IMR-90 (cell line): Measurements from ENCODE around the gene YBX1. TPM values are rescaled to one million over a fixed set of nuclear protein-coding genes. Genes with fewer than 3 reads are reported as not detected.

Source experiments
- ATAC-seq: fragments of 200-7000 bp; cut with Tn5 transposase; 2 replicates; pipeline ENCODE4 v1.9.1; 2020; ENCODE audit warnings: low read depth, mild to moderate bottlenecking, moderate library complexity
- BruUV-seq: library from RNA; stranded (reverse); fragments of 400-500 nt; replicated peaks from 2 replicates; lab custom pipeline; 2021; lab: Mats Ljungman, UMichigan
- CTCF ChIA-PET: fragments of 300-600 bp; formaldehyde crosslinking; extraction: SDS; loops from one replicate; lab custom pipeline; 2021; ENCODE audit warnings: antibody characterized with exemption; lab: Yijun Ruan, JAX
- POLR2A ChIA-PET: fragments of 300-600 bp; sonication (Branson Sonifier 250); formaldehyde crosslinking; loops from one replicate; lab custom pipeline; 2022; ENCODE audit warnings: antibody characterized with exemption; ENCODE audit not compliant: unreplicated experiment; lab: Charles Lee
- DNase-seq: peaks from one replicate; pipeline ENCODE4 v3.0.0; 2013
- H2AFZ ChIP-seq: replicated peaks from 2 replicates; pipeline ENCODE3; 2013; ENCODE audit warnings: low read length, mild to moderate bottlenecking; ENCODE audit not compliant: poor library complexity
- H2AK5ac ChIP-seq: 2 replicates; pipeline ENCODE4 v1.6.1; 2013; ENCODE audit warnings: low read depth, low read length, inconsistent platforms
- H2AK9ac ChIP-seq: replicated peaks from 2 replicates; pipeline ENCODE3; 2013; ENCODE audit warnings: mild to moderate bottlenecking, low read depth, low read length, moderate library complexity; ENCODE audit not compliant: poor library complexity
- H2BK120ac ChIP-seq: 2 replicates; pipeline ENCODE4 v1.6.1; 2013; ENCODE audit warnings: low read depth, low read length, inconsistent platforms
- H2BK15ac ChIP-seq: 3 replicates; pipeline ENCODE4 v1.6.1; 2013; ENCODE audit warnings: low read depth, low read length, inconsistent platforms
- H2BK20ac ChIP-seq: 2 replicates; pipeline ENCODE4 v1.6.1; 2013; ENCODE audit warnings: low read depth, mild to moderate bottlenecking, inconsistent platforms, low read length, moderate library complexity
- H2BK5ac ChIP-seq: 2 replicates; pipeline ENCODE4 v1.6.1; 2013; ENCODE audit warnings: mild to moderate bottlenecking, low read depth, low read length, inconsistent platforms; ENCODE audit not compliant: poor library complexity, severe bottlenecking
- H3K14ac ChIP-seq: replicated peaks from 2 replicates; pipeline ENCODE4 v1.6.1; 2013; ENCODE audit warnings: low read depth, low read length, inconsistent platforms
- H3K18ac ChIP-seq: 2 replicates; pipeline ENCODE4 v1.6.1; 2013; ENCODE audit warnings: low read depth, low read length, control low read depth
- H3K23ac ChIP-seq: 2 replicates; pipeline ENCODE4 v1.6.1; 2013; ENCODE audit warnings: low read depth, low read length, inconsistent platforms
- H3K27ac ChIP-seq: 2 replicates; pipeline ENCODE4 v1.5.1; 2013; ENCODE audit warnings: mild to moderate bottlenecking, control low read depth, low read length; ENCODE audit not compliant: insufficient read depth
- H3K27me3 ChIP-seq: 2 replicates; pipeline ENCODE4 v1.6.1; 2013; ENCODE audit warnings: low read length; ENCODE audit not compliant: control insufficient read depth, insufficient read depth
- H3K36me3 ChIP-seq: 2 replicates; pipeline ENCODE4 v1.6.1; 2013; ENCODE audit warnings: low read length, mixed read lengths; ENCODE audit not compliant: control insufficient read depth, insufficient read depth
- H3K4ac ChIP-seq: 2 replicates; pipeline ENCODE4 v1.6.1; 2013; ENCODE audit warnings: low read depth, low read length, inconsistent platforms
- H3K4me1 ChIP-seq: 2 replicates; pipeline ENCODE4 v1.6.1; 2013; ENCODE audit warnings: low read length, mixed read lengths; ENCODE audit not compliant: control insufficient read depth, insufficient read depth
- H3K4me2 ChIP-seq: 2 replicates; pipeline ENCODE4 v1.6.1; 2013; ENCODE audit warnings: low read depth, mild to moderate bottlenecking, control low read depth, low read length, moderate library complexity
- H3K4me3 ChIP-seq: 2 replicates; pipeline ENCODE4 v1.5.1; 2013; ENCODE audit warnings: low read depth, mild to moderate bottlenecking, control low read depth, low read length, moderate library complexity; ENCODE audit not compliant: insufficient read depth
- H3K56ac ChIP-seq: 2 replicates; pipeline ENCODE4 v1.6.1; 2013; ENCODE audit warnings: low read length, inconsistent platforms; ENCODE audit not compliant: insufficient read depth; ENCODE audit errors: extremely low read depth
- H3K79me1 ChIP-seq, 2 experiments: 2 replicates each; pipeline ENCODE4 v1.6.1; 2013; ENCODE audit warnings: low read length in 2 of 2, inconsistent platforms in 1 of 2, low read depth in 1 of 2
- H3K9ac ChIP-seq: 2 replicates; pipeline ENCODE4 v1.6.1; 2013; ENCODE audit warnings: low read depth, low read length, control low read depth
- H3K9me1 ChIP-seq: 2 replicates; pipeline ENCODE4 v1.6.1; 2013; ENCODE audit warnings: low read length, inconsistent platforms; ENCODE audit not compliant: insufficient read depth
- H3K9me3 ChIP-seq: 2 replicates; pipeline ENCODE4 v1.6.1; 2013; ENCODE audit warnings: low read length; ENCODE audit not compliant: control insufficient read depth, insufficient read depth
- H4K20me1 ChIP-seq: 2 replicates; pipeline ENCODE4 v1.6.1; 2013; ENCODE audit warnings: low read length, inconsistent platforms; ENCODE audit not compliant: insufficient read depth
- H4K5ac ChIP-seq: 2 replicates; pipeline ENCODE4 v1.6.1; 2013; ENCODE audit warnings: mild to moderate bottlenecking, low read depth, low read length, control low read depth
- H4K8ac ChIP-seq, 2 experiments: 2 replicates each; pipeline ENCODE4 v1.6.1; 2013; ENCODE audit warnings: low read depth in 2 of 2, low read length in 2 of 2, control low read depth in 1 of 2, inconsistent platforms in 1 of 2
- H4K91ac ChIP-seq: 2 replicates; pipeline ENCODE4 v1.6.1; 2013; ENCODE audit warnings: low read depth, low read length, inconsistent platforms; ENCODE audit not compliant: insufficient read depth
- BHLHE40 ChIP-seq: fragments of 150-350 bp; IDR thresholded peaks from 2 replicates; pipeline ENCODE4 v1.6.1; 2016; ENCODE audit warnings: mild to moderate bottlenecking, low read depth, low read length
- CEBPB ChIP-seq: IDR thresholded peaks from 2 replicates; pipeline ENCODE4 v1.6.1; 2012; ENCODE audit warnings: low read depth, low read length, improper control_type of control experiment
- CHD1 ChIP-seq: IDR thresholded peaks from 2 replicates; pipeline ENCODE4 v1.6.1; 2012; ENCODE audit warnings: low read depth, low read length, improper control_type of control experiment
- CTCF ChIP-seq: conservative IDR thresholded peaks from 2 replicates; pipeline ENCODE4 v1.5.1; 2012; ENCODE audit warnings: mild to moderate bottlenecking, low read depth, low read length, improper control_type of control experiment
- MAFK ChIP-seq: IDR thresholded peaks from 2 replicates; pipeline ENCODE4 v1.6.1; 2012; ENCODE audit warnings: low read depth, low read length, improper control_type of control experiment
- MXI1 ChIP-seq: IDR thresholded peaks from 2 replicates; pipeline ENCODE4 v1.6.1; 2012; ENCODE audit warnings: low read depth, mild to moderate bottlenecking, low read length, moderate library complexity, borderline replicate concordance
- NFE2L2 ChIP-seq: fragments of 150-350 bp; IDR thresholded peaks from 2 replicates; pipeline ENCODE4 v1.6.1; 2016; ENCODE audit warnings: low read depth, mild to moderate bottlenecking, low read length
- RAD21 ChIP-seq: IDR thresholded peaks from 2 replicates; pipeline ENCODE4 v1.6.1; 2012; ENCODE audit warnings: low read length, improper control_type of control experiment
- RFX5 ChIP-seq: IDR thresholded peaks from 2 replicates; pipeline ENCODE4 v1.8.0; 2012; ENCODE audit warnings: low read depth, mild to moderate bottlenecking, low read length, moderate library complexity
- USF2 ChIP-seq: fragments of 150-350 bp; IDR thresholded peaks from 2 replicates; pipeline ENCODE4 v1.6.1; 2017; ENCODE audit warnings: mild to moderate bottlenecking, antibody characterized with exemption, low read length, low read depth
- WGBS, 2 experiments: methylation state at CpG; one replicate each; pipeline versions ENCODE4 v1.1.5 to v1.1.7; 2013; ENCODE audit warnings: missing lambda C conversion rate in 2 of 2; ENCODE audit not compliant: insufficient read length in 1 of 2; ENCODE audit errors: extremely low coverage in 2 of 2; 5-methylcytosine and 5-hydroxymethylcytosine counted together
- dilution Hi-C: fragments of 300-500 bp; cut with HindIII; formaldehyde crosslinking; loops from one replicate; pipeline ENCODE4 v1.14.3; 2018; ENCODE audit warnings: low sequenced_read_pairs; ENCODE audit not compliant: unreplicated experiment
- in situ Hi-C: fragments of 300-500 bp; cut with MboI; formaldehyde crosslinking; loops from 3 replicates; pipeline ENCODE4 v1.14.3; 2019; ENCODE audit warnings: low sequenced_read_pairs, inconsistent platforms, mixed read lengths
- intact Hi-C: fragments of 100-400 bp; cut with micrococcal nuclease; formaldehyde crosslinking; loops from 2 replicates; pipeline ENCODE4 v1.10.0; 2022
- polyA plus RNA-seq, 3 experiments: library from polyadenylated mRNA; depleted of rRNA; stranded (reverse); fragments of >200 nt; gene quantifications; 2 replicates each; pipeline ENCODE4 v1.2.3, GENCODE V29; 2012; ENCODE audit warnings: low replicate concordance in 1 of 3
- total RNA-seq: library from RNA; depleted of rRNA; stranded (reverse); fragments of >200 nt; gene quantifications from 2 replicates; pipeline ENCODE4 v1.2.3, GENCODE V29; 2012
- TF ChIP-seq, protein P1 (sequence below): fragments of 150-350 bp; IDR thresholded peaks from 2 replicates; pipeline ENCODE4 v1.6.1; 2016; ENCODE audit warnings: low read depth, mild to moderate bottlenecking, low read length, moderate library complexity, borderline replicate concordance

Gene YBX1
- total and polyA plus RNA-seq, 2 of the 4 experiments (the other 2 are of a cell fraction): 605 to 843 TPM

- no peak for ATAC-seq
- Histone ChIP-seq H3K4me2 (no peak overlapping the region), H3K27me3 (no peaks in the 10 kb centered on the region), H3K36me3 (peaks cover 39% of the 10 kb centered on the region), H3K79me1 (peaks cover 18 to 49% of the 10 kb centered on the region in 2 experiments), H4K5ac (no peak overlapping the region), H3K14ac (no peak overlapping the region), H2AFZ (no peak overlapping the region), H3K9me3 (no peaks in the 10 kb centered on the region), H3K4ac (no peak overlapping the region), H3K9ac (no peak overlapping the region), H2AK5ac (no peak overlapping the region), H2BK20ac (no peak overlapping the region), H3K56ac (no peak overlapping the region), H3K18ac (no peak overlapping the region), H3K9me1 (peaks cover 3% of the 10 kb centered on the region), H4K91ac (no peak overlapping the region), H2BK5ac (no peak overlapping the region), H3K4me3 (no peak overlapping the region), H4K20me1 (peaks cover 12% of the 10 kb centered on the region; the same call in 1 of the 2 replicates), H2BK15ac (no peak overlapping the region), H2AK9ac (no peak overlapping the region), H2BK120ac (no peak overlapping the region), H4K8ac (no peak overlapping the region), H3K4me1 (no peaks in the 10 kb centered on the region), H3K27ac (no peak overlapping the region), H3K23ac (no peak overlapping the region)
- no peak for TF ChIP-seq BHLHE40
- TF ChIP-seq RFX5: no peak
- TF ChIP-seq RAD21: no peak
- TF ChIP-seq MXI1: no peak
- no peak for TF ChIP-seq CHD1
- no peak for TF ChIP-seq NFE2L2
- no peak for TF ChIP-seq USF2
- TF ChIP-seq CTCF: no peak
- TF ChIP-seq CEBPB: no peak
- TF ChIP-seq, protein P1, sequence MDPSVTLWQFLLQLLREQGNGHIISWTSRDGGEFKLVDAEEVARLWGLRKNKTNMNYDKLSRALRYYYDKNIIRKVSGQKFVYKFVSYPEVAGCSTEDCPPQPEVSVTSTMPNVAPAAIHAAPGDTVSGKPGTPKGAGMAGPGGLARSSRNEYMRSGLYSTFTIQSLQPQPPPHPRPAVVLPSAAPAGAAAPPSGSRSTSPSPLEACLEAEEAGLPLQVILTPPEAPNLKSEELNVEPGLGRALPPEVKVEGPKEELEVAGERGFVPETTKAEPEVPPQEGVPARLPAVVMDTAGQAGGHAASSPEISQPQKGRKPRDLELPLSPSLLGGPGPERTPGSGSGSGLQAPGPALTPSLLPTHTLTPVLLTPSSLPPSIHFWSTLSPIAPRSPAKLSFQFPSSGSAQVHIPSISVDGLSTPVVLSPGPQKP: no peak
- no peak for TF ChIP-seq MAFK
- DNase-seq: no peak
- ChIA-PET POLR2A (no interaction called here), CTCF (no interaction called here)
- intact Hi-C loops (no loop called here), in situ Hi-C loops (no loop called here), dilution Hi-C loops (no loop called here)
- no TSS peak for BruUV-seq
- 100% methylated on average over 2 of the region's 7 CpGs; no CpG with 5 or more reads in 1 of the 2 experiments for WGBS, 2 experiments
Observed at GRCh38 chr1:42703888-42704464, 21.8 kb downstream of the YBX1 start.
